Measurements from ENCODE around the gene ZKSCAN3. TPM values are rescaled to one million over a fixed set of nuclear protein-coding genes. Genes with fewer than 3 reads are reported as not detected.

Gene ZKSCAN3
- total and polyA plus RNA-seq, 10 of the 15 experiments (the other 5 are each of a cell fraction or from before 2014, with no cell fraction given) = 0.86 to 4.3 (median 3.1) TPM

- TF ChIP-seq, protein P1, sequence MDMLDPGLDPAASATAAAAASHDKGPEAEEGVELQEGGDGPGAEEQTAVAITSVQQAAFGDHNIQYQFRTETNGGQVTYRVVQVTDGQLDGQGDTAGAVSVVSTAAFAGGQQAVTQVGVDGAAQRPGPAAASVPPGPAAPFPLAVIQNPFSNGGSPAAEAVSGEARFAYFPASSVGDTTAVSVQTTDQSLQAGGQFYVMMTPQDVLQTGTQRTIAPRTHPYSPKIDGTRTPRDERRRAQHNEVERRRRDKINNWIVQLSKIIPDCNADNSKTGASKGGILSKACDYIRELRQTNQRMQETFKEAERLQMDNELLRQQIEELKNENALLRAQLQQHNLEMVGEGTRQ (IDR thresholded peaks at IDR 0.05; ENCODE audit: borderline replicate concordance, low read depth, low read length) = no peak
- TF ChIP-seq MEF2B (IDR thresholded peaks at IDR 0.05; ENCODE audit: partially characterized antibody, poor library complexity, severe bottlenecking) (peak; percentile 64), ZNF384 (IDR thresholded peaks at IDR 0.05; ENCODE audit: borderline replicate concordance, low read depth, low read length) (peak; percentile 32; the same call in 1 of the 2 replicates), POLR2A (IDR thresholded peaks at IDR 0.05; ENCODE audit: low read depth, low read length) (peak; percentile 87), LARP7 (IDR thresholded peaks at IDR 0.05) (peak; percentile 73), ZBED1 (IDR thresholded peaks at IDR 0.05; ENCODE audit: borderline replicate concordance) (peak; percentile 59; the same call in 1 of the 2 replicates), YY1 (IDR thresholded peaks at IDR 0.05; ENCODE audit: low read depth, low read length) (peak; percentile 90), ZSCAN29 (IDR thresholded peaks at IDR 0.05) (peak; percentile 7; the same call in 1 of the 2 replicates), KDM1A (IDR thresholded peaks at IDR 0.05; ENCODE audit: borderline replicate concordance) (no peak), MAX (IDR thresholded peaks at IDR 0.05; ENCODE audit: low read depth, low read length) (no peak), JUNB (IDR thresholded peaks at IDR 0.05) (no peak), PBX3 (IDR thresholded peaks at IDR 0.05; ENCODE audit: insufficient replicate concordance, low read depth, low read length) (no peak), SMAD5 (IDR thresholded peaks at IDR 0.05; ENCODE audit: low read depth) (peak; percentile 63; the same call in 1 of the 2 replicates), CHD1 (IDR thresholded peaks at IDR 0.05; ENCODE audit: low read depth, low read length) (no peak), SP1 (IDR thresholded peaks at IDR 0.05; ENCODE audit: low read depth, low read length) (peak; percentile 31), IKZF2 (IDR thresholded peaks at IDR 0.05) (peak; percentile 59 to 73), FOXM1 (IDR thresholded peaks at IDR 0.05; ENCODE audit: low read depth, low read length) (no peak; the same call in 1 of the 2 replicates)
- TF ChIP-seq, protein P2, sequence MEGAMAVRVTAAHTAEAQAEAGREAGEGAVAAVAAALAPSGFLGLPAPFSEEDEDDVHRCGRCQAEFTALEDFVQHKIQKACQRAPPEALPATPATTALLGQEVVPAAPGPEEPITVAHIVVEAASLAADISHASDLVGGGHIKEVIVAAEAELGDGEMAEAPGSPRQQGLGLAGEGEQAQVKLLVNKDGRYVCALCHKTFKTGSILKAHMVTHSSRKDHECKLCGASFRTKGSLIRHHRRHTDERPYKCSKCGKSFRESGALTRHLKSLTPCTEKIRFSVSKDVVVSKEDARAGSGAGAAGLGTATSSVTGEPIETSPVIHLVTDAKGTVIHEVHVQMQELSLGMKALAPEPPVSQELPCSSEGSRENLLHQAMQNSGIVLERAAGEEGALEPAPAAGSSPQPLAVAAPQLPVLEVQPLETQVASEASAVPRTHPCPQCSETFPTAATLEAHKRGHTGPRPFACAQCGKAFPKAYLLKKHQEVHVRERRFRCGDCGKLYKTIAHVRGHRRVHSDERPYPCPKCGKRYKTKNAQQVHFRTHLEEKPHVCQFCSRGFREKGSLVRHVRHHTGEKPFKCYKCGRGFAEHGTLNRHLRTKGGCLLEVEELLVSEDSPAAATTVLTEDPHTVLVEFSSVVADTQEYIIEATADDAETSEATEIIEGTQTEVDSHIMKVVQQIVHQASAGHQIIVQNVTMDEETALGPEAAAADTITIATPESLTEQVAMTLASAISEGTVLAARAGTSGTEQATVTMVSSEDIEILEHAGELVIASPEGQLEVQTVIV (IDR thresholded peaks at IDR 0.05; ENCODE audit: borderline replicate concordance, partially characterized antibody) = peak; percentile 14
- TF ChIP-seq, protein P3, sequence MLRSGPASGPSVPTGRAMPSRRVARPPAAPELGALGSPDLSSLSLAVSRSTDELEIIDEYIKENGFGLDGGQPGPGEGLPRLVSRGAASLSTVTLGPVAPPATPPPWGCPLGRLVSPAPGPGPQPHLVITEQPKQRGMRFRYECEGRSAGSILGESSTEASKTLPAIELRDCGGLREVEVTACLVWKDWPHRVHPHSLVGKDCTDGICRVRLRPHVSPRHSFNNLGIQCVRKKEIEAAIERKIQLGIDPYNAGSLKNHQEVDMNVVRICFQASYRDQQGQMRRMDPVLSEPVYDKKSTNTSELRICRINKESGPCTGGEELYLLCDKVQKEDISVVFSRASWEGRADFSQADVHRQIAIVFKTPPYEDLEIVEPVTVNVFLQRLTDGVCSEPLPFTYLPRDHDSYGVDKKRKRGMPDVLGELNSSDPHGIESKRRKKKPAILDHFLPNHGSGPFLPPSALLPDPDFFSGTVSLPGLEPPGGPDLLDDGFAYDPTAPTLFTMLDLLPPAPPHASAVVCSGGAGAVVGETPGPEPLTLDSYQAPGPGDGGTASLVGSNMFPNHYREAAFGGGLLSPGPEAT (IDR thresholded peaks at IDR 0.05; ENCODE audit: low read depth) = peak; percentile 71; the same call in 1 of the 2 replicates
- TF ChIP-seq, protein P4, sequence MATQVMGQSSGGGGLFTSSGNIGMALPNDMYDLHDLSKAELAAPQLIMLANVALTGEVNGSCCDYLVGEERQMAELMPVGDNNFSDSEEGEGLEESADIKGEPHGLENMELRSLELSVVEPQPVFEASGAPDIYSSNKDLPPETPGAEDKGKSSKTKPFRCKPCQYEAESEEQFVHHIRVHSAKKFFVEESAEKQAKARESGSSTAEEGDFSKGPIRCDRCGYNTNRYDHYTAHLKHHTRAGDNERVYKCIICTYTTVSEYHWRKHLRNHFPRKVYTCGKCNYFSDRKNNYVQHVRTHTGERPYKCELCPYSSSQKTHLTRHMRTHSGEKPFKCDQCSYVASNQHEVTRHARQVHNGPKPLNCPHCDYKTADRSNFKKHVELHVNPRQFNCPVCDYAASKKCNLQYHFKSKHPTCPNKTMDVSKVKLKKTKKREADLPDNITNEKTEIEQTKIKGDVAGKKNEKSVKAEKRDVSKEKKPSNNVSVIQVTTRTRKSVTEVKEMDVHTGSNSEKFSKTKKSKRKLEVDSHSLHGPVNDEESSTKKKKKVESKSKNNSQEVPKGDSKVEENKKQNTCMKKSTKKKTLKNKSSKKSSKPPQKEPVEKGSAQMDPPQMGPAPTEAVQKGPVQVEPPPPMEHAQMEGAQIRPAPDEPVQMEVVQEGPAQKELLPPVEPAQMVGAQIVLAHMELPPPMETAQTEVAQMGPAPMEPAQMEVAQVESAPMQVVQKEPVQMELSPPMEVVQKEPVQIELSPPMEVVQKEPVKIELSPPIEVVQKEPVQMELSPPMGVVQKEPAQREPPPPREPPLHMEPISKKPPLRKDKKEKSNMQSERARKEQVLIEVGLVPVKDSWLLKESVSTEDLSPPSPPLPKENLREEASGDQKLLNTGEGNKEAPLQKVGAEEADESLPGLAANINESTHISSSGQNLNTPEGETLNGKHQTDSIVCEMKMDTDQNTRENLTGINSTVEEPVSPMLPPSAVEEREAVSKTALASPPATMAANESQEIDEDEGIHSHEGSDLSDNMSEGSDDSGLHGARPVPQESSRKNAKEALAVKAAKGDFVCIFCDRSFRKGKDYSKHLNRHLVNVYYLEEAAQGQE (IDR thresholded peaks at IDR 0.05; ENCODE audit: low read depth, low read length) = no peak
These were observed 49.8 kb downstream of the ZKSCAN3 start, which contains the start of gene ZSCAN12 (continued) for GRCh38 chr6:28399350-28400121.

All from GM12878 (cell line).